Thyroid gland (tissue), 4 donors: ENCODE measurements around the gene ASPHD1. TPM values are rescaled to one million over a fixed set of nuclear protein-coding genes. Genes with fewer than 3 reads are reported as not detected.
"Not testable (repeated sequence)": the region's sequence is repeated elsewhere in the genome, so short reads cannot be mapped to it uniquely, and the experiment has no call there.

Experiments
- DNase-seq, 2 donors: peaks; one replicate each; pipeline ENCODE4 v3.0.0-alpha.2; 2019
- H3K27ac ChIP-seq, 3 donors: fragments of 200-600 bp; sonication (generic); 1 replicate in 2 of 3; 2 replicates in 1 of 3; pipeline ENCODE4 v1.5.1; 2016 to 2019; ENCODE audit warnings: mild to moderate bottlenecking in 1 of 3, moderate library complexity in 1 of 3
- H3K27me3 ChIP-seq: fragments of 200-600 bp; sonication (generic); one replicate; pipeline ENCODE4 v1.5.1; 2019
- H3K36me3 ChIP-seq, 2 donors: fragments of 200-600 bp; sonication (generic); one replicate each; pipeline ENCODE4 v1.5.1; 2016 to 2019
- H3K4me1 ChIP-seq, 2 donors: fragments of 200-600 bp; sonication (generic); one replicate each; pipeline ENCODE4 v1.5.1; 2017 to 2019
- H3K4me3 ChIP-seq, 3 donors: fragments of 200-600 bp; sonication (generic); replicated peaks in 1 of 3; 1 replicate in 2 of 3; 2 replicates in 1 of 3; pipeline ENCODE4 v1.5.1; 2016; ENCODE audit warnings: mild to moderate bottlenecking in 1 of 3
- H3K9me3 ChIP-seq: fragments of 200-600 bp; sonication (generic); one replicate; pipeline ENCODE4 v1.5.1; 2017
- POLR2A ChIP-seq, 2 donors: fragments of 450-650 bp; IDR thresholded peaks; one replicate each; pipeline ENCODE4 v1.6.1; 2017; ENCODE audit warnings: antibody characterized with exemption in 2 of 2, mild to moderate bottlenecking in 2 of 2, moderate library complexity in 1 of 2
- WGBS, 2 donors: methylation state at CpG; one replicate each; pipeline ENCODE4 v1.1.5; 2017; 5-methylcytosine and 5-hydroxymethylcytosine counted together
- intact Hi-C: fragments of 100-400 bp; cut with DNase I; formaldehyde crosslinking; loops from one replicate; pipeline ENCODE4 v1.15.1; 2023
- total RNA-seq, 4 donors: library from RNA; depleted of rRNA; stranded (reverse); fragments of >200 nt; gene quantifications; one replicate each; pipeline ENCODE4 v1.2.3, GENCODE V29; 2016
- TF ChIP-seq, protein P1 (sequence below), 6 experiments: fragments of 200-600 bp in 3 of 6; fragments of 450-650 bp in 3 of 6; sonication (generic) in 3 of 6; IDR thresholded peaks; one replicate each; pipeline ENCODE4 v1.5.1; 2016 to 2019; ENCODE audit warnings: antibody characterized with exemption in 6 of 6, mild to moderate bottlenecking in 2 of 6, inconsistent platforms in 1 of 6, moderate library complexity in 1 of 6

ASPHD1 gene
- total RNA-seq, 4 donors from 2014 or later: not detected

DNA sequence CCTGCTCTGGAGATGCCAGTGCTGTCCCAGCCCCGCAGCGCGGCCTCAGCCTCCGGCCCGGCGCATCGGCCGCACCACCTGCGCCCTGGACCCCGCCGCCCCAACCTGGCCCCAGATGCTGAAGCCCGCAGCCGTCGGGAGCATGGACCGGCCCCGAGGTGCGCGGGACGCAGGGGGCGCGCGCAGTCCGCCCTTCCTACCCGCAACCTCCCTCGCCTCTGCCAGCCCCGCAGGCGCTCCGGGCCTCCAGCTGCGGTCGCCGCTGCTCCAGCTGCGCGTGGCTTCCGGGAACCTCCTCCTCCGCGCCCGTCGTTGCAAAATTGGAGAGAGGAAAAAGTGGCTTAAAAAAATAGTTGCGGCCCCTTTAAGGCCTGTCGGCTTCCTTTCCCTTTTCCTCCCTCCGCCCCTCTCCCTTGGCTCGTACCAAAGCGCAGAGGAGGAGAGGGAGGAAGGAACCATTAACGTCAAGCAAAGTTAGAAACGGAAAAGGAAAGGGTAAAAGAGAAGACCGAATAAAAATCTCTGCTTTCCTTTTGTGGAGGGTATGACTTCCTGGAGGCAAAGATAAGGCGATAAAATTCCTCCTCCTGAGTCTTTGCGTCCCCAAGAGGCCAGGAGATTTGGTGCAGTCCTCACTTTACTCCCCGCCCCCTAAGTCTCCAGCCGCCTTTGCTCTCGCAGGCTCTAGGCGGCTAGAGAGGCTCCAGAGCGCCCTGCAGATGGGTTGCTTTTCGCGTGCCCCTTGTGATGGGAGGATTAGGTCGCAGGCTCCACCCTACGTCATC is 37.2 kb upstream of the ASPHD1 start, which contains the start of gene CDIPT:
CDIPT (minus strand) TSS at position 343 of the 785 bp plus-strand sequence. CDS start 369 bp downstream, outside the sequence.
- no peaks in the 10 kb centered on the region for H3K27me3 ChIP-seq
- no peaks in the 10 kb centered on the region for H3K9me3 ChIP-seq
- H3K36me3 ChIP-seq: peaks cover 21 to 27% of the 10 kb centered on the region in 2 donors
- 0% methylated on average over 35 of the region's 57 CpGs for WGBS, 2 donors
- peaks cover 13% of the 10 kb centered on the region in 2 donors for H3K4me1 ChIP-seq
- TF ChIP-seq POLR2A (IDR thresholded peaks at IDR 0.05): no peak
- TF ChIP-seq, protein P1, sequence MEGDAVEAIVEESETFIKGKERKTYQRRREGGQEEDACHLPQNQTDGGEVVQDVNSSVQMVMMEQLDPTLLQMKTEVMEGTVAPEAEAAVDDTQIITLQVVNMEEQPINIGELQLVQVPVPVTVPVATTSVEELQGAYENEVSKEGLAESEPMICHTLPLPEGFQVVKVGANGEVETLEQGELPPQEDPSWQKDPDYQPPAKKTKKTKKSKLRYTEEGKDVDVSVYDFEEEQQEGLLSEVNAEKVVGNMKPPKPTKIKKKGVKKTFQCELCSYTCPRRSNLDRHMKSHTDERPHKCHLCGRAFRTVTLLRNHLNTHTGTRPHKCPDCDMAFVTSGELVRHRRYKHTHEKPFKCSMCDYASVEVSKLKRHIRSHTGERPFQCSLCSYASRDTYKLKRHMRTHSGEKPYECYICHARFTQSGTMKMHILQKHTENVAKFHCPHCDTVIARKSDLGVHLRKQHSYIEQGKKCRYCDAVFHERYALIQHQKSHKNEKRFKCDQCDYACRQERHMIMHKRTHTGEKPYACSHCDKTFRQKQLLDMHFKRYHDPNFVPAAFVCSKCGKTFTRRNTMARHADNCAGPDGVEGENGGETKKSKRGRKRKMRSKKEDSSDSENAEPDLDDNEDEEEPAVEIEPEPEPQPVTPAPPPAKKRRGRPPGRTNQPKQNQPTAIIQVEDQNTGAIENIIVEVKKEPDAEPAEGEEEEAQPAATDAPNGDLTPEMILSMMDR (IDR thresholded peaks at IDR 0.05): peak in 5 of 6 experiments; percentile 29 to 79 (median 58)
- H3K4me3 ChIP-seq: peak within 1 kb of the TSS; percentile 84 to 100 (median 92)
- peak; percentile 95 to 96 for DNase-seq
- H3K27ac ChIP-seq: peak within 1 kb of the TSS; percentile 92 to 97 (median 93)
- intact Hi-C loops: no loop called here

DNA sequence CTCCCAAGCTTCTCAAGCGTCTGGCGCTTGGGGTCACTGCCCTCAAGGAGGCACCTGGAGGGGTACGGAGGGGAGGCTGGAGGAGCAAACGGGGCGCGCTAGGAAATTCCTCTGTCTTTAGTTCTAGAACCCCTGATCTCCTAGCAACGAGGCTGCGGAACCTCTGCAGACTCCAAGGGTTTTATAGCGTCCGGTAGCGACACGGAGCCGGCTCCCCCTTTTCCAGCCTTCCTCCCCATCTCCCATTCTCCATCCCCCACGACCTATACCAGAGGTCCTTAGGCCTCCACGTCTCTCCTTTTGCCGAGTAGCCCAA is 36.7 kb upstream of the ASPHD1 start:
- Histone ChIP-seq H3K4me1 (peaks cover 13% of the 10 kb centered on the region in 2 donors), H3K27me3 (no peaks in the 10 kb centered on the region), H3K4me3 (peak overlapping the region in 1 of 3 donors; percentile 100), H3K9me3 (no peaks in the 10 kb centered on the region), H3K36me3 (peaks cover 21 to 26% of the 10 kb centered on the region in 2 donors), H3K27ac (peak overlapping the region in 1 of 3 donors; percentile 97)
- TF ChIP-seq, protein P1 (IDR thresholded peaks at IDR 0.05): no peak
- no peak for TF ChIP-seq POLR2A (IDR thresholded peaks at IDR 0.05)
- intact Hi-C loops: no loop called here
- DNase-seq: no peak
- 32 to 38% methylated on average over 16 of the region's 16 CpGs for WGBS, 2 donors

DNA sequence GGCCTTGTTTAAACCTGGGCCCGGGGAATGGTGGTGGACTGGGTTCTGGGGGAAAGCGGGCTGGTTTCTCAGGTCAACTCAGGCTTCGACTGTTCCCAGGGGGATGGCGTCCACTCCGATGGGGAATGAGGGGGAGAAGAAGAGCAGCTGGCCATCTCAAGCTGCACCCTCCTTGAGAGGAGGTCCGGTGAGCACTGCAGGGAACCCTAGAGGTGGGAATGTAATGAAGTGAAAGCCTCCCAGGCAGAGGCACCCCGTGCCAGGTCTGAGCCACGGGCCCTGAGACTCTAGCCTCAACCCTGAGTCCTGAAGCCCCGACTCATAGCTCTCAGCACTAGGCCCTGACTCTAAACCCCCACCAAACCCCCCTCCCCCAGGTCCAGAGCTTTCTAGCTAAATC is 36.1 kb upstream of the ASPHD1 start:
- no peaks in the 10 kb centered on the region for H3K27me3 ChIP-seq
- H3K36me3 ChIP-seq: peaks cover 16 to 20% of the 10 kb centered on the region in 2 donors
- intact Hi-C loops: no loop called here
- no peak overlapping the region for H3K4me3 ChIP-seq
- no peaks in the 10 kb centered on the region for H3K9me3 ChIP-seq
- no peak overlapping the region for H3K27ac ChIP-seq
- DNase-seq: no peak
- WGBS, 2 donors: 71 to 80% methylated on average over 7 of the region's 9 CpGs
- H3K4me1 ChIP-seq: peaks cover 13% of the 10 kb centered on the region in 2 donors
- TF ChIP-seq POLR2A (IDR thresholded peaks at IDR 0.05): no peak
- TF ChIP-seq, protein P1 (IDR thresholded peaks at IDR 0.05): no peak

DNA sequence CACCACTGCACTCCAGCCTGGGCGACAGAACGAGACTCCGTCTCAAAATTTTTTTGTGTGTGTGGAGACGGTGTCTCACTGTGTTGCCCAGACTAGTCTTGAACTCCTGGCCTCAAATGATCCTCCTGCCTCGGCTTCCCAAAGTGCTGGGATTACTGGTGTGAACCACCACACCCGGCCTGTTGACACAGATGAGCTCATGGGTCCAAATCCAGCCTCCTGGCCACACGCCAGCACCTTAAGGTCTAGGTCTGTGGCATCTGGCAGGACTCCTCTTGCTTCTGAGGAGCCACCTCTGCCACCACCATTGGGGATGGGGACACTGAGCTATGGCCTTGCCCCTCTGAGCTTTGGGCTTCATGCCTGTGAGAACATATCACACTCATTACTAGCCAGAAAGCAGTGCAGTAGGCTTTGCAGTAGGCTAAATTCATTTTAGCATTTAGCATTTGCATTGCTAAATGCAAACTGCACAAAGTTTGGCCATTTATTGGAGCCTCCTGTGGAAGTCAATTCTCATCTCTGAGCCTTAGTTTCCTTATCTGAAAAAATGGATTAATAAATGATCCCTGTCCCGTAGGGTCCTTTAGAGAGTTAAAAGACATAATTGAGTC is 31.8 kb upstream of the ASPHD1 start:
- Histone ChIP-seq H3K36me3 (no peaks in the 10 kb centered on the region), H3K27ac (no peak overlapping the region), H3K27me3 (no peaks in the 10 kb centered on the region), H3K9me3 (no peaks in the 10 kb centered on the region), H3K4me1 (no peaks in the 10 kb centered on the region), H3K4me3 (no peak overlapping the region)
- no peak for DNase-seq
- 63 to 86% methylated on average over 5 to 8 of the region's 8 CpGs for WGBS, 2 donors
- TF ChIP-seq POLR2A (IDR thresholded peaks at IDR 0.05): no peak
- TF ChIP-seq, protein P1 (IDR thresholded peaks at IDR 0.05): no peak
- intact Hi-C loops: no loop called here

DNA sequence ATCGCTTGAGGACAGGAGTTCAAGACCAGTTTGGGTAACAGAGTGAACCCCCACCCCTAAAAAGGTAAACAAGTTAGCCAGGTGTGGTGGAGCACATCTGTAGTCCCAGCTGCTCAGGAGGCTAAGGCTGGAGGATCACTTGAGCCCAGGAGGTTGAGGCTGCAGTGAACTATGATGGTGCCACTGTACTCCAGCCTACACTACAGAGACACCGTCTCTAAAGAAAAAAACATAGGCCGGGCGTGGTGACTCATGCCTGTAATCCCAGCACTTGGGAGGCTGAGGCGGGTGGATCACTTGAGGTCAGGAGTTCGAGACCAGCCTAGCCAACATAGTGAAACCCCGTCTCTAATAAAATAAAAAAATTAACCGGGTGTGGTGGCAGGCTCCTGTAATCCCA is 31.2 kb upstream of the ASPHD1 start:
- H3K27me3 ChIP-seq, intact Hi-C loops, H3K4me1 ChIP-seq, H3K27ac ChIP-seq, H3K4me3 ChIP-seq, H3K9me3 ChIP-seq, DNase-seq, H3K36me3 ChIP-seq: not testable (repeated sequence)
- WGBS, 2 donors: 92% methylated on average over 8 of the region's 8 CpGs
